ENCODE data around the gene LHX1.

DNA sequence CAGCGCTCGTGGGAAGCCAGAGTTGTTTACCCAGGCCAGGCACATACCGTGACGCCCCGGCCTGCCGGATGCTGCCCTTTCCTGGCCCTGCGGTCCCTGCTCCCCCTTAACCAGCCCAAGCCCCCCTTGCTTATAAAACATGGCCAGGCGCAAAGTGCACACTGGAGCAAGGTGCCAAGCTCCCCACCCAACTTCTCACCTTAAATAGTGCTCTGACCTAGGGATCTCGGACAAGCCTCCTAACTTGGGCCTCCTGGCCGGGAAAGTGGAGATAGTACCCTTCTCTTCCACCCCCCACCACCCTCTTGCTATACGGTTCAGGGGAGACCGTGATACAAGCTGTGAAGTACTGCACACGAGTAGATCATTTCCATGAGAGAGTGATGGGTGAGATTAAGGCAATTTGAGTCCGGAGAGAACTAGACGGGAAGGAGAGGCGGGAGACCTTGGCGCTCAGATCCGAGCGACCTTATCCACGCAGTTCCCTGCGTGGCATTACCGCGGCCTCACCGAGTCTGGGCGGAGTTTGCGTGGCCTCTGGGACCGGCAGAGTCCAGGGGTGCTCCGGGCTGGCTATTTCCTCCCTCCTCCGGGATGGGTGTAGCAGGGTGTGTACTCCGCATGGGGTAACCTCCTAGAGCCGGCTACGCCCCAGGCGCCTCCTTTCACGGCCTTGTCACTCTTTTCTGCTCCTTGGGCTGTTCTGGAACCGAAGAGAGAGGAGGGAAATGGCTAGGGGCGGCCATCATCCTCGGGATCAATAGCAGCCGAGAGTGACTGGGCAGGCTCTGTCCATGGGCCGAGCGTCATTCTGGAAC is 4.4 kb upstream of the LHX1 start:
- TF ChIP-seq POLR2AphosphoS5 (IDR thresholded peaks at IDR 0.05) (no peak), POLR2A (IDR thresholded peaks at IDR 0.05) (no peak)
